ENCODE data around the gene WFIKKN1. TPM values are rescaled to one million over a fixed set of nuclear protein-coding genes. Genes with fewer than 3 reads are reported as not detected.

Gene WFIKKN1
- total RNA-seq, 1 donor = 0.43 TPM

- no peak for DNase-seq (ENCODE audit: low read depth)
- TF ChIP-seq CTCF (IDR thresholded peaks at IDR 0.05; ENCODE audit: insufficient read depth, low read depth, low read length) = no peak
- H3K4me3 ChIP-seq (ENCODE audit: low read depth, low read length) = no peak overlapping the region
Observed at GRCh38 chr16:662597-662996, 31.8 kb downstream of the WFIKKN1 start.

GRCh38 chr16:666572-666971, 35.8 kb downstream of the WFIKKN1 start:
- no peak overlapping the region for H3K4me3 ChIP-seq (ENCODE audit: low read depth, low read length)
- DNase-seq (ENCODE audit: low read depth) = no peak
- TF ChIP-seq CTCF (IDR thresholded peaks at IDR 0.05; ENCODE audit: insufficient read depth, low read depth, low read length) = no peak

- no peak for DNase-seq (ENCODE audit: low read depth)
- no peak for TF ChIP-seq CTCF (IDR thresholded peaks at IDR 0.05; ENCODE audit: insufficient read depth, low read depth, low read length)
- no peak overlapping the region for H3K4me3 ChIP-seq (ENCODE audit: low read depth, low read length)
Observed at GRCh38 chr16:667113-667779, 36.5 kb downstream of the WFIKKN1 start.

- H3K4me3 ChIP-seq (ENCODE audit: low read depth, low read length) = peak within 1 kb of the TSS; percentile 86
- peak; percentile 71 for TF ChIP-seq CTCF (IDR thresholded peaks at IDR 0.05; ENCODE audit: insufficient read depth, low read depth, low read length)
- peak; percentile 92 for DNase-seq (ENCODE audit: low read depth)
Observed at GRCh38 chr16:667780-668518, 37.2 kb downstream of the WFIKKN1 start, which contains the start of gene RHOT2. Gene RHOT2, plus strand, starts transcription at chr16:668132. Its CDS starts 68 bp downstream, at chr16:668200.

- DNase-seq (ENCODE audit: low read depth) = no peak
- no peak for TF ChIP-seq CTCF (IDR thresholded peaks at IDR 0.05; ENCODE audit: insufficient read depth, low read depth, low read length)
- peak overlapping the region; percentile 86 for H3K4me3 ChIP-seq (ENCODE audit: low read depth, low read length)
Observed at GRCh38 chr16:668519-669171, 37.9 kb downstream of the WFIKKN1 start.

- no peak for TF ChIP-seq CTCF (IDR thresholded peaks at IDR 0.05; ENCODE audit: insufficient read depth, low read depth, low read length)
- no peak for DNase-seq (ENCODE audit: low read depth)
- no peak overlapping the region for H3K4me3 ChIP-seq (ENCODE audit: low read depth, low read length)
Observed at GRCh38 chr16:669666-670065, 38.9 kb downstream of the WFIKKN1 start.
